IPS-18c (cell line): Measurements from ENCODE around the gene ACTL8.

Experiments used
- H3K4me3 ChIP-seq: 2 replicates; pipeline ENCODE4 v1.7.0; 2013; ENCODE audit warnings: low read depth, mild to moderate bottlenecking, low read length, moderate library complexity; ENCODE audit not compliant: insufficient read depth
- H3K9me3 ChIP-seq: one replicate; pipeline ENCODE4 v1.6.1; 2013; ENCODE audit warnings: mild to moderate bottlenecking, low read length, moderate library complexity; ENCODE audit not compliant: control insufficient read depth, insufficient read depth

ACTL8 gene

GRCh38 chr1:17755120-17755519 lies at the start of gene ACTL8:
TSS of gene ACTL8 (plus strand) at chr1:17755333. CDS start at chr1:17823009, 67,676 bp downstream.
- no peak within 1 kb of the TSS for H3K4me3 ChIP-seq
- H3K9me3 ChIP-seq = peaks cover 31% of the 10 kb centered on the region

- Histone ChIP-seq H3K4me3 (no peak overlapping the region), H3K9me3 (no peaks in the 10 kb centered on the region)
Observed at GRCh38 chr1:17706445-17706844, 48.7 kb upstream of the ACTL8 start.

DNA sequence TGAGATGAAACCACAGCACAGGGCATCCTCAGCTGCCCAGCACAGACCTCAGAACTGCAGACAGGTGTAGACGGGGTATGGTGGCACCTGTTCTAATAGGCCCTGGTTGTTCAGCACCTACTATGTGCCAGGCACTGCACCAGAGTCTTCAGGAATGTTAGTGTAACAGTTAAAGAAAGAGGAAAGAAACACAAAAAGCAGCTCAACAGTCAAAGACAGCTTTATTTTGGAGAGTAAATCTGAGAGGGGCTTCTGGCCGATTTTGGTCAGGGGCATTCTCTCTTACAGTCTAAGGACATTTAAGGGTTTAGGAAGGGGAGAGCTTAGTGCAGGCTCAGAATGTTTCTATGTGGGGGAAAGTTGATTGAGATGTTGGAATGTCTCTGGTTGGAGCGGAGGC lies 45.2 kb upstream of the ACTL8 start:
- Histone ChIP-seq H3K4me3 (no peak overlapping the region), H3K9me3 (no peaks in the 10 kb centered on the region)

DNA sequence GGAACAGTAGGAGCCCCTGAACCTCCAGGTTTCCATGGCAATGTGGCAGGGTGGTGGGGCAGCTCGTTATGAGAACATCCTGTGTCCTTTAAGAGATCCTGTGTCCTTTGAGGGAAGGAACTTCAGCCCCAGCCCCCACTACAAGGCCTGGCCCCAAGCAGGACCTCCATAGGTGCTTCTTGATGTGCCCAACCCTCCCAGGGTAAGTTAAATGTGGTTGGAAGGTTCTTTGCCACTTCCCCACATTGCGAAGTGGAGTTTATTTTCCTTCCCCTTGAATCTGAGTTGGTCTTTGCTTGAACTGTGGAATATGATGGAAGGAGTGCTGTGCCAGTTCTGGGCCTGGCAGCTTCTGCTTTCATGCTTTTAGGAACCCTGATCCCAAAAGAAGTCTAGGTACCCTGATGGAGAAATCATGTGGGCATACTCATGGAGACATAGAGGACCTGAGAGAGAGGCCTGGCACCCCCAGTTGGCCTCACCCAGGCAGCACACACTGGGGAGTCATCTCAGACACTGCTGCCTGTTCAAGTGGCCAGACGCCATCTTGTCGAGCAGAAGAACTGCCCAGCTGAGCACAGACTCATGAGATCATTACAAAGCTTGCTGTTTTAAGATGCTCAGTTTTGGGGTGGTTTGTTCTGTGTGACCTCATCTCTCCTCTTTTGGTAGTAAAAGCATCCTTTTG lies 44.1 kb upstream of the ACTL8 start:
- no peak overlapping the region for H3K4me3 ChIP-seq
- no peaks in the 10 kb centered on the region for H3K9me3 ChIP-seq

GRCh38 chr1:17711577-17711910 lies 43.6 kb upstream of the ACTL8 start:
- no peaks in the 10 kb centered on the region for H3K9me3 ChIP-seq
- H3K4me3 ChIP-seq = no peak overlapping the region

GRCh38 chr1:17711941-17712340 lies 43.2 kb upstream of the ACTL8 start:
- Histone ChIP-seq H3K4me3 (no peak overlapping the region), H3K9me3 (no peaks in the 10 kb centered on the region)

DNA sequence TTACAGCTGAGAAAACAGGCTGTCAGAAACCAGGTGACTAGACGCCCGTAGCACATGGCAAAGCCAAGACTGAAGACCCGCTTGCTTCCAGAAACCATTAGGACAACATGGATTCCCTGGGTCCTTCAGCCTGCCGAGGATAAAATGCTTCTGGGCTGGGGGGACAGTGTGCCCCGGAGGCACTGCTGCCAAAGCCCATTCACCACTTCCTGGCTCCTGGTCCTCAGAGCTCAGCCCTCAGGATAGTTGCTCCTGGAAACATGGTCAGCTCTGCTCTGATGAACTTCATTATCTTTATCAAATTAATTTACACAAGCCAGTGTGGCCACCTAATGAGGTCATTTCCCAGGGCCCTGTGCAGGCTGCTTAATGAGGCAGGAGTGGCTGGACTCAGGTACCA lies 41.1 kb upstream of the ACTL8 start:
- Histone ChIP-seq H3K4me3 (no peak overlapping the region), H3K9me3 (no peaks in the 10 kb centered on the region)

DNA sequence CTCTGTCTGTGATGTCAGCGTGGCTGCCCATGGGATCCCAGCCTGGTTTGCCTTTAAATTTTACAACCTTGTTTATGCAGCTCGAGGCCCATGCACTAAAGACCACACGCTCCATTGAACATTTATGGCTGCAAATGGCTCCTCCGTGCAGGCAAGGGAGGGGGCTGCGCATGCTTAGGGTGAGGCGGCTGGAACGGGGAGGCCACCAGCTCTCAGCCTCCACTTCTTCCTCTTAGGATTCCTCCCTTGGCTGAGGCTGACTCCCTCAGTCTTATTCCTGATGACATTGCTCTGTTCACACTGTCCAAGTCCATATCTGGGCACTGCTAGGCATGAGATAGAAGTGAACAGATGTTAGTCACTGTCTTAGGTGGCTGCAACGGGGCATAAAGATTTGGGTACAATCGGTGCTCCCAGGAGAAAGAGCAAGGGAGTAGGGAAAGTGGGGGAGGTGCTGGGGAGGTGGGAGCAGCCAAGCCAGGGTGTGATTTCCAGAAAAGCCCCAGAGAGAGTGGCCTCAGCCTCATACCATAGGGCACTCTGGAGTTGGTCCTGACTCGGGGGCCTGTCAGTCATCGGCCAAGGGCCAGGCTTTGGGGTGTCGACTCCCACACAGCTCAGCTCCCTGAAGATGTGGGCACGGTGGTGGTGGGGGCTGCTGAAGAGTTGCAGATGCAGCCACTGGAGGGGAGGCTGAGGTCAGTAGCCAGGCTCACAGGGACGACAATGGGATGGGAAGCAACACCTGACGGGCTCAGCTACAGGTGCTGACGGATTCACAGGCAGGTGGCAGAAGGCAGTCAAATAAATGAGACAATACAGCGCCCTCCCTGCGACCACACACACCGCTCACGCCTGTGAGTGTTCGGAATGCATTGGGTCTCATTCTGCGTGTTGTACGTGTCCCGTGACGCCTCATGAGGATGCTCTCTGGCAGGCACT lies 37.3 kb upstream of the ACTL8 start:
- no peak overlapping the region for H3K4me3 ChIP-seq
- H3K9me3 ChIP-seq = no peaks in the 10 kb centered on the region

DNA sequence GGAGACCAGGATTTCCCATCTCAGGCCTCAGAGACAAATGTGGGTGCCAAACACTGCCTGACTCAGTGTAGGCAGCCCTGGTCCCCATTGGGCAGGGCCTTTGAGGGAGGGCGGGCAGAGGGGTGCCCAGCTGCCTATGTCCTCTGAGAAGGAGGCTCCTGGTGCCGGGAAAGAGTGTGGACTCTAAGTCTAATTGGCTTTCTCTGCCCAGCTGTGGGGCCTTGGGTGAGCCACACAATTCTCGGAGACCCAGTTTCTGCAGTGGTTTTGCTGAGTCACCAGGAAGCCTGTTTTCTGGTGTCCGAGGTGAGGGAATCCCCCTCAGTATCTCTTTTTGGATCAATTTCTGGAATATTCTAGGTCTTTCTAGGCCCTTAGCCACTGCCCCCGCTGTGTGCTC lies 35.3 kb upstream of the ACTL8 start:
- no peak overlapping the region for H3K4me3 ChIP-seq
- H3K9me3 ChIP-seq = no peaks in the 10 kb centered on the region

- H3K4me3 ChIP-seq = no peak overlapping the region
- no peaks in the 10 kb centered on the region for H3K9me3 ChIP-seq
Observed at GRCh38 chr1:17721444-17721843, 33.7 kb upstream of the ACTL8 start.

DNA sequence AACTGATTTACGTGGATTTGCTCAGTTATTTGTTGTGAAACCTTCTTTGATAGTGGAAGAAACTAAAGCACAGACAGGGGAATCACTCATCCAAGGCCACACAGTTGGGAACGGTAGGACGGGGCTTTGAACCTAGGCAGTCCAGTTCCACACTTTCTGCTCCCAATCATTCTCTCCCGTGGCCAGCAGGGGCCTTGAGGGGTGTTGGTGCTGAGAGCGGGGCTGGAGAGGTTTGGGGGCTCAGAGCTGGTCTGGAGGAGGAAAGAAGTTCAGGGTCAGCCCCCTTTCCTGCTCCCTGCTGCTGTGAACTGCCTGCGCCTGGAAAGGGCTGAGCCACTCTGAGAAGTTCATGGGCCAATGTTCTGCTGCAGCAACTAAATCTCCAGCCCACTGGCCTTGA lies 31.4 kb upstream of the ACTL8 start:
- Histone ChIP-seq H3K9me3 (no peaks in the 10 kb centered on the region), H3K4me3 (no peak overlapping the region)

DNA sequence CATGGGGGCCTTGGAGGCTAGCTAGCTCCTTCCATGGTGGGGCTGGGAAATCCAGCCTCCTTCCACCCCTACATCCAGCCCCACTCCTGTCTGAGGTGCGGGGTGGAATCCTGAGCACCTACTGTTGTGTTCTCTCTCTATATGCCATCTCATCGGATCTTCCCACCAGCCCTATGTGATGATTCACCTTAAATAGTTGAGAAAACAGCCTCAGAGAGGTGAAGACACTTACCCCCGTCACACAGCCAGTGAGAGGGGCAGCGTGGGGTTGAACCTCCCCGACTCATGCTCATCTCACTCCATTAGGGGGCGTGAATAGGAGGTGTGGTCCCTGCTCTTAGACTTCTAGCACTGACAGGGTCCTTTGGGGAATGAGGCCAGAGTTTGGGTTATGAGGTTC lies 31.0 kb upstream of the ACTL8 start:
- H3K9me3 ChIP-seq = no peaks in the 10 kb centered on the region

DNA sequence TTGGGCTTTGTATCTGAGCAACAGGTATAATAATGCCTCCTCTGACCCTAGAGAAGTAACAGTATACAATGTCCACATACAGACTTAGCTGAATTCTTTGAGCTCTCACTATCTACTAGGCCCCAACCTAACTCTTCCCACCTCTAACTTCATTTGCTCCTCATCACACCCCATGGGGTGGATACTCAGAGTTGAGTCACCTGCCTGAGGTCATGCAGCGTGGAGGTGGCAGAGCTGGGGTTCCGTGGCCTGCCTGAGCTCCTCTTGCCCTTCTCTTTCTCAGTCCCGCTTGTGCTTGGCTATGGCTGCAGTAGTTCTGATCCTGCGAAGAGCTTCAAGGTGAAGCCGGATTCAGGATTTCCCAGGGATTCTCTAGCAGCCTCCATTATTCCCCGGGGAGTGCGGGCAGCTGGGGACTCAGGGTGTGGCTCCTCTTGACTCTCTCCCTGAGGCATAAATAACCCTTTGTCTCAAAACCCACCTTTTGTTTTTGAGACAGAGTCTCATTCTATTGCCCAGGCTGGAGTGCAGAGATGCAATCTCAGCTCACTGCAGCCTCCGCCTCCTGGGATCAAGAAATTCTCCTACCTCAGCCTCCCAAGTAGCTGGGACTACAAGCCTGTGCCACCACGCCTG lies 29.9 kb upstream of the ACTL8 start:
- no peaks in the 10 kb centered on the region for H3K9me3 ChIP-seq
- H3K4me3 ChIP-seq = no peak overlapping the region

More for the DNA sequence above, 31.0 kb upstream of the ACTL8 start:
- no peak overlapping the region for H3K4me3 ChIP-seq

DNA sequence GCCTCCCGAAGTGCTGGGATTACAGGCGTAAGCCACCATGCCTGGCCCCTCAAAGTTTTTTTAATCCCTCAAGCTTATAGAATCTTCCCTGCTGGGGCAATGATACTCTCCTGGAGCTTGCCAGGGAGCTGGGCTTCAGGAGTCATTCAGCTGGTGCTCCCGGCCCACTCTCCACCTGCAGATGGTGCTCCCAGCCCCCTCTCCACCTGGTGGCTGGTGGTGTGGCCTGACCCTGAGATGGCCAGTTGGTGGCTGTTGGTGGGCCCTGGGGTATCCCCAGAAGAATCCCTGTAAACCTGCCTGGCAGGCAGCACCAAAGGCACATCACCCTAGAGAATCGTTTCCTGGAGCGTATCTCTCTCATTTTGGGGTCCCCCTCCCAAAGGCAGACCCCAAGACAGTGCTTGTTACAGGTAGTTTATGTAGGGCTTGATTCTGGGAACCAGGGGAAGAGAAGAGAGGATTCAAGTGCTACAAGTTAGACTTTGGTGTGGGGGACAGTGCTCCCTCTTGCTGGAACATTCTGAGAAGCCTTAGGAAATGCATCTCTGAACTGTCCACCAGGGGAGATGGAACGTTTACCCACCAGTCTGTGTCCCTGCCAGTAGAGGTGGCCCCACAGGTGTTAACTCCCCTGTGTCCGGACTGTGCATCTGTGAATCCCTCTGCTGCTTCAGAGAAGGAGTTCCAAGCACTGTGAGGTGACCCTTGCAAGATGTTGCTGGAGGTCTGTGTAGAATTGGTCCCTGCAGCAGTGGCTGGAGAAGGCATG lies 29.1 kb upstream of the ACTL8 start:
- H3K9me3 ChIP-seq = no peaks in the 10 kb centered on the region

GRCh38 chr1:17728123-17728712 lies 26.9 kb upstream of the ACTL8 start:
- Histone ChIP-seq H3K4me3 (no peak overlapping the region), H3K9me3 (no peaks in the 10 kb centered on the region)

More for the DNA sequence above, 29.1 kb upstream of the ACTL8 start:
- H3K4me3 ChIP-seq = no peak overlapping the region

GRCh38 chr1:17729248-17729647 lies 25.9 kb upstream of the ACTL8 start:
- Histone ChIP-seq H3K4me3 (no peak overlapping the region), H3K9me3 (no peaks in the 10 kb centered on the region)

DNA sequence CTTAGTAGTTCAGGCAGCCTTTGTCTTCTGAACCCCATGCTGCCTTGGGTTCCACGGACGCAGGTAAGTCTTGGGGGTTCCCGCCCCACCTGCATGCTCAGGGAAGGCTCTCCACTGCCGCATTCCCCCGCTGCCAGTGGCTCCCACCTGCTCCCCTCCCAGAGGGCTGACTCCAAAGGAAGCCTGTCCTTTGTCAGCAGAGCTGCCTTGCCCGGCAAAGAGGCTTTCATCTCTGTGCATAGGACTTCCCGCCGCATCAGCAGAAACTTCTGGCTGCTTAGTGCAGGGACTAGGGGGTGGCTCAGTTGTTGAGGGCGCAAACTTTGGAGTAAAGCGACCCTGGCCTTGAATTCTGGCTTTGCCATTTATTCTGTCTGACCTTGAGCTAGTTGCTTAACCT lies 25.2 kb upstream of the ACTL8 start:
- Histone ChIP-seq H3K4me3 (no peak overlapping the region), H3K9me3 (no peaks in the 10 kb centered on the region)
